Body of pancreas (tissue), 4 donors: ENCODE measurements around the gene ERC2.

ENCODE experiments used
- POLR2A ChIP-seq, 3 donors: fragments of 450-650 bp; IDR thresholded peaks; one replicate each; pipeline ENCODE4 v1.6.1; 2016; ENCODE audit warnings: antibody characterized with exemption in 3 of 3, mild to moderate bottlenecking in 2 of 3
- TF ChIP-seq, protein P1 (sequence below), 7 experiments: fragments of 450-650 bp in 4 of 7; fragments of 200-600 bp in 3 of 7; sonication (generic) in 3 of 7; IDR thresholded peaks; one replicate each; pipeline ENCODE4 v1.5.1; 2016 to 2019; ENCODE audit warnings: antibody characterized with exemption in 7 of 7

DNA sequence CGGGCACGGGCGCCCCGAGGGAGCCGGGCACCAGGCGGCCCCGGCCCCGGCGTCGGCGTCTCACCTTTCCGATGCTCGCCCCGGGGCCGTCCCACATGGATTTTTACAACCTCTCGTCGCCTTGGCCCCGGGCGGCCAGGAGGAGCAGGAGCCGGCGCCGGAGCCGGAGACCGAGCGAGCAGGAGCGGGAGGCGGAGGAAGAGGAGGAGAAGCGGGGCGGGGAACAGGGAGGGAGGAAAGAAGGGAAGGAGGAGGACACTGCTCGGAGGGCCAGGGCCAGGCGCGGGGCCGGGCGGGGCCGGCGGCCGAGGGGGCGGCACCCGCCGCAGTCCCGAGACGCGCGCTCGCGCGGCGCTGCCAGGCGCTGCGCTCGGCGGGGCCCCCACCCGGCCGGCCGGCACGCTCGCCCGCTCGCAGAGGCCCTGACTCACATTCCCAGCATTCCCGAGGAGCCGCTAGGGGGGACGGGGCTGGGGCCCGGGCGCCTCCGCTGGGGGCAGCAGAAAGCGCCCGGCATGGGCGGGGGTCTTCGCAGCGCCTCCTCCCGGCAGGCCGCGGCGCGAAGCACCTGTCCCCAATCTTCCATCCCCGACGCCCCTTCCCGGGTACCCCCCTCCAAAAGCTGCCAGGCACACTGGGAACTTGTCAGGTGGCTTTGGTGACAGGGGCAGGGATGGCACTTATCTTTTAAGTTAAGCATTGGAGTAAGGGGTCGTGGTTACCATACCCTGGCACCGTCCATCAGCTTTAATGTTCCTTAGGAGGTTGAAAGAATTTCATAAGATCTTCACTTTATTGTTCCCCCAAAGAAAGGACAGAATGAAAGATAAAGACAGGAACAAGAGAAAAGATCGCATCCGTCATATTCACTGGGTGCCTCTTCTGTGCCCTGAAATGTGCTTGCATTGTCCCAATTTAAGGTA lies at the start of gene ERC2:
- TF ChIP-seq, protein P1, sequence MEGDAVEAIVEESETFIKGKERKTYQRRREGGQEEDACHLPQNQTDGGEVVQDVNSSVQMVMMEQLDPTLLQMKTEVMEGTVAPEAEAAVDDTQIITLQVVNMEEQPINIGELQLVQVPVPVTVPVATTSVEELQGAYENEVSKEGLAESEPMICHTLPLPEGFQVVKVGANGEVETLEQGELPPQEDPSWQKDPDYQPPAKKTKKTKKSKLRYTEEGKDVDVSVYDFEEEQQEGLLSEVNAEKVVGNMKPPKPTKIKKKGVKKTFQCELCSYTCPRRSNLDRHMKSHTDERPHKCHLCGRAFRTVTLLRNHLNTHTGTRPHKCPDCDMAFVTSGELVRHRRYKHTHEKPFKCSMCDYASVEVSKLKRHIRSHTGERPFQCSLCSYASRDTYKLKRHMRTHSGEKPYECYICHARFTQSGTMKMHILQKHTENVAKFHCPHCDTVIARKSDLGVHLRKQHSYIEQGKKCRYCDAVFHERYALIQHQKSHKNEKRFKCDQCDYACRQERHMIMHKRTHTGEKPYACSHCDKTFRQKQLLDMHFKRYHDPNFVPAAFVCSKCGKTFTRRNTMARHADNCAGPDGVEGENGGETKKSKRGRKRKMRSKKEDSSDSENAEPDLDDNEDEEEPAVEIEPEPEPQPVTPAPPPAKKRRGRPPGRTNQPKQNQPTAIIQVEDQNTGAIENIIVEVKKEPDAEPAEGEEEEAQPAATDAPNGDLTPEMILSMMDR (IDR thresholded peaks at IDR 0.05): peak in 3 of 7 experiments; percentile 9 to 21 (median 19)
- no peak for TF ChIP-seq POLR2A (IDR thresholded peaks at IDR 0.05)
